Measurements from ENCODE around the gene AKAP13. TPM values are rescaled to one million over a fixed set of nuclear protein-coding genes. Genes with fewer than 3 reads are reported as not detected.

AKAP13 gene
- total RNA-seq, 4 donors from 2014 or later: 57.3 to 178 (median 81.5) TPM

GRCh38 chr15:85759376-85759775 is 379.0 kb downstream of the AKAP13 start:
- DNase-seq: no peak
- Histone ChIP-seq H3K9me3 (no peaks in the 10 kb centered on the region), H3K4me1 (peaks cover 0 to 64% (median 30%) of the 10 kb centered on the region in 3 donors), H3K4me3 (no peak overlapping the region), H3K27ac (no peak overlapping the region), H3K27me3 (no peaks in the 10 kb centered on the region), H3K36me3 (peaks cover 0 to 54% (median 0%) of the 10 kb centered on the region in 3 donors)
- WGBS, 2 donors: 67 to 88% methylated on average over 3 to 5 of the region's 13 CpGs
- intact Hi-C loops (cut with DNase I): loop anchor here (10.0 kb wide), 1 partner anchor 75 kb away; no protein-coding TSS in a partner anchor
- TF ChIP-seq POLR2A (IDR thresholded peaks at IDR 0.05): no peak
- TF ChIP-seq CTCF (IDR thresholded peaks at IDR 0.05): no peak

GRCh38 chr15:85760049-85760448 is 379.6 kb downstream of the AKAP13 start:
- no peaks in the 10 kb centered on the region for H3K27me3 ChIP-seq
- no CpG with 5 or more reads among the region's 6 CpGs for WGBS, 2 donors
- DNase-seq: no peak
- TF ChIP-seq POLR2A (IDR thresholded peaks at IDR 0.05) (no peak), CTCF (IDR thresholded peaks at IDR 0.05) (no peak)
- intact Hi-C loops (cut with DNase I): no loop called here
- no peaks in the 10 kb centered on the region for H3K9me3 ChIP-seq
- H3K36me3 ChIP-seq: peaks cover 0 to 54% (median 0%) of the 10 kb centered on the region in 3 donors
- H3K4me3 ChIP-seq: no peak overlapping the region
- peaks cover 0 to 64% (median 26%) of the 10 kb centered on the region in 3 donors for H3K4me1 ChIP-seq
- H3K27ac ChIP-seq: no peak overlapping the region

GRCh38 chr15:85760531-85761371 is 380.3 kb downstream of the AKAP13 start:
- Histone ChIP-seq H3K4me3 (no peak overlapping the region), H3K36me3 (peaks cover 0 to 54% (median 0%) of the 10 kb centered on the region in 3 donors), H3K27me3 (no peaks in the 10 kb centered on the region), H3K4me1 (peaks cover 0 to 60% (median 26%) of the 10 kb centered on the region in 3 donors), H3K9me3 (no peaks in the 10 kb centered on the region), H3K27ac (peak overlapping the region in 1 of 4 donors; percentile 29)
- DNase-seq: no peak
- intact Hi-C loops (cut with DNase I): no loop called here
- TF ChIP-seq POLR2A (IDR thresholded peaks at IDR 0.05): no peak
- no peak for TF ChIP-seq CTCF (IDR thresholded peaks at IDR 0.05)
- WGBS, 2 donors: 85 to 91% methylated on average over 11 to 19 of the region's 28 CpGs

- 45 to 54% methylated on average over 4 to 7 of the region's 9 CpGs for WGBS, 2 donors
- Histone ChIP-seq H3K36me3 (peaks cover 0 to 54% (median 0%) of the 10 kb centered on the region in 3 donors), H3K4me3 (no peak overlapping the region), H3K4me1 (peaks cover 0 to 64% (median 26%) of the 10 kb centered on the region in 3 donors), H3K27ac (peak overlapping the region; percentile 3 to 67 (median 60)), H3K27me3 (no peaks in the 10 kb centered on the region), H3K9me3 (no peaks in the 10 kb centered on the region)
- TF ChIP-seq POLR2A (IDR thresholded peaks at IDR 0.05) (no peak), CTCF (IDR thresholded peaks at IDR 0.05) (no peak)
- no peak for DNase-seq
- intact Hi-C loops (cut with DNase I): no loop called here
These were observed 381.2 kb downstream of the AKAP13 start for GRCh38 chr15:85761635-85762034.

GRCh38 chr15:85762039-85762755 is 381.8 kb downstream of the AKAP13 start:
- Histone ChIP-seq H3K9me3 (no peaks in the 10 kb centered on the region), H3K27ac (peak overlapping the region; percentile 3 to 67 (median 60)), H3K4me3 (no peak overlapping the region), H3K4me1 (peaks cover 0 to 59% (median 26%) of the 10 kb centered on the region in 3 donors), H3K36me3 (peaks cover 0 to 54% (median 0%) of the 10 kb centered on the region in 3 donors), H3K27me3 (no peaks in the 10 kb centered on the region)
- TF ChIP-seq CTCF (IDR thresholded peaks at IDR 0.05) (no peak), POLR2A (IDR thresholded peaks at IDR 0.05) (no peak)
- intact Hi-C loops (cut with DNase I): no loop called here
- no peak for DNase-seq
- WGBS, 2 donors: 80 to 90% methylated on average over 2 of the region's 15 CpGs

All from esophagus squamous epithelium (tissue), 5 donors.